ENCODE data around the gene RILPL2. TPM values are rescaled to one million over a fixed set of nuclear protein-coding genes. Genes with fewer than 3 reads are reported as not detected.

RILPL2 gene
- total and polyA plus RNA-seq, 9 of the 15 experiments (the other 6 are each of a cell fraction or from before 2014, with no cell fraction given) = 0.61 to 5.8 (median 4.3) TPM

GRCh38 chr12:123457980-123458779 is 21.7 kb upstream of the RILPL2 start, which contains the start of gene SNRNP35 (continued):
- TF ChIP-seq KLF10 (CRISPR knock-in tag; IDR thresholded peaks at IDR 0.05) (no peak), ZMIZ1 (IDR thresholded peaks at IDR 0.05; ENCODE audit: low read depth in 2 of 2, low read length in 2 of 2) (no peak), CEBPG (CRISPR knock-in tag; IDR thresholded peaks at IDR 0.05) (peak; percentile 46), CEBPG (tag; conservative IDR thresholded peaks at IDR 0.05 in 1 of 2, IDR thresholded peaks at IDR 0.05 in 1 of 2) (no peak), SREBF2 (CRISPR knock-in tag; IDR thresholded peaks at IDR 0.05) (no peak), NR4A1 (CRISPR knock-in tag; IDR thresholded peaks at IDR 0.05) (no peak), NR4A1 (tag; IDR thresholded peaks at IDR 0.05) (peak; percentile 68; the same call in 1 of the 2 replicates), GMEB1 (CRISPR knock-in tag; IDR thresholded peaks at IDR 0.05) (peak; percentile 63), SRSF7 (optimal IDR thresholded peaks at IDR 0.05; ENCODE audit: low read depth, low read length) (no peak), RERE (CRISPR knock-in tag; IDR thresholded peaks at IDR 0.05; ENCODE audit: borderline replicate concordance) (no peak), BRD4 (IDR thresholded peaks at IDR 0.05) (peak; percentile 88), NCOR1 (IDR thresholded peaks at IDR 0.05) (peak; percentile 41), ZBTB7A (IDR thresholded peaks at IDR 0.05; ENCODE audit: borderline replicate concordance, control insufficient read depth, low read depth, low read length) (peak; percentile 8; the same call in 1 of the 2 replicates), E2F6 (IDR thresholded peaks at IDR 0.05; ENCODE audit: borderline replicate concordance in 1 of 2, extremely low read depth in 1 of 2, insufficient read depth in 1 of 2, insufficient read length in 1 of 2, low read depth in 1 of 2, low read length in 1 of 2, poor library complexity in 1 of 2, severe bottlenecking in 1 of 2) (peak; percentile 76 to 77)

All from K562 (cell line).